ENCODE measurements around the gene AGBL5.

DNA sequence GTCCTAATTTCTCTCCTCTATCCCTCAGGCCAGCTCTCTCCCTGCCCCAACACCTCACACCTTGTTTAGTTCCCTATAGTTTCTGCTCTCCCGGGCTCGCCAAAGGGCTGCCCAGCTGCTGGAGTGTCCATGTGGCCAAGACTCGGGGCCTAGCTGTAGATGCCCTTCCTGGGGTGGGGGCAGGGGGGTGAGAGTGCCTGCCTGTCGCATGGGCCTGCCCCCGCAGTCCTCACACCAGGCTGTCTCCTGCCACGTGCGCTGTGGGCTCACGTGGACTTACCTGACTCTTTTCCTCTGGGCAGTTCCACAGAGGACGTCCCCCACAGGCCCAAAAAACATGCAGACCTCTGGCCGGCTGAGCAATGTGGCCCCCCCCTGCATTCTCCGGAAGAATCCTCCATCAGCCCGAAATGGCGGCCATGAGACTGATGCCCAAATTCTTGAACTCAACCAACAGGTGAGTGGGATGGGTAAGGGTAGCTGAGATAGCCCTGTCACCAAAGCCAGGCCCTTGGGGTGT lies 26.1 kb upstream of the AGBL5 start:
- TF ChIP-seq CTCF (IDR thresholded peaks at IDR 0.05; ENCODE audit: insufficient read depth, low read length) (no peak), POLR2AphosphoS5 (IDR thresholded peaks at IDR 0.05; ENCODE audit: low read depth) (no peak), SPI1 (IDR thresholded peaks at IDR 0.05; ENCODE audit: borderline replicate concordance, low read depth) (no peak)
- TF ChIP-seq, protein P1, sequence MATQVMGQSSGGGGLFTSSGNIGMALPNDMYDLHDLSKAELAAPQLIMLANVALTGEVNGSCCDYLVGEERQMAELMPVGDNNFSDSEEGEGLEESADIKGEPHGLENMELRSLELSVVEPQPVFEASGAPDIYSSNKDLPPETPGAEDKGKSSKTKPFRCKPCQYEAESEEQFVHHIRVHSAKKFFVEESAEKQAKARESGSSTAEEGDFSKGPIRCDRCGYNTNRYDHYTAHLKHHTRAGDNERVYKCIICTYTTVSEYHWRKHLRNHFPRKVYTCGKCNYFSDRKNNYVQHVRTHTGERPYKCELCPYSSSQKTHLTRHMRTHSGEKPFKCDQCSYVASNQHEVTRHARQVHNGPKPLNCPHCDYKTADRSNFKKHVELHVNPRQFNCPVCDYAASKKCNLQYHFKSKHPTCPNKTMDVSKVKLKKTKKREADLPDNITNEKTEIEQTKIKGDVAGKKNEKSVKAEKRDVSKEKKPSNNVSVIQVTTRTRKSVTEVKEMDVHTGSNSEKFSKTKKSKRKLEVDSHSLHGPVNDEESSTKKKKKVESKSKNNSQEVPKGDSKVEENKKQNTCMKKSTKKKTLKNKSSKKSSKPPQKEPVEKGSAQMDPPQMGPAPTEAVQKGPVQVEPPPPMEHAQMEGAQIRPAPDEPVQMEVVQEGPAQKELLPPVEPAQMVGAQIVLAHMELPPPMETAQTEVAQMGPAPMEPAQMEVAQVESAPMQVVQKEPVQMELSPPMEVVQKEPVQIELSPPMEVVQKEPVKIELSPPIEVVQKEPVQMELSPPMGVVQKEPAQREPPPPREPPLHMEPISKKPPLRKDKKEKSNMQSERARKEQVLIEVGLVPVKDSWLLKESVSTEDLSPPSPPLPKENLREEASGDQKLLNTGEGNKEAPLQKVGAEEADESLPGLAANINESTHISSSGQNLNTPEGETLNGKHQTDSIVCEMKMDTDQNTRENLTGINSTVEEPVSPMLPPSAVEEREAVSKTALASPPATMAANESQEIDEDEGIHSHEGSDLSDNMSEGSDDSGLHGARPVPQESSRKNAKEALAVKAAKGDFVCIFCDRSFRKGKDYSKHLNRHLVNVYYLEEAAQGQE (IDR thresholded peaks at IDR 0.05; ENCODE audit: insufficient replicate concordance, low read depth), result no peak

Data from HL-60 (cell line).